Stimulated activated memory B cell treated with anti-CD40 and anti-IgM and Interleukin-4, amounts not matched to agents 10 μg/mL and 1 μg/mL and 100 μg/mL, for 72 hours (primary cell): ENCODE results near the gene FGFR3.

ENCODE experiments used
- ATAC-seq: fragments of 150-1000 bp; cut with Tn5 transposase; 2 replicates; pipeline ENCODE4 v1.10.0; 2021
- H3K27ac Mint-ChIP-seq: one replicate; pipeline ENCODE4 v1.8.0; 2022; ENCODE audit warnings: mild to moderate bottlenecking, mixed read lengths
- H3K27me3 Mint-ChIP-seq: one replicate; pipeline ENCODE4 v1.8.0; 2022; ENCODE audit warnings: mixed read lengths
- H3K36me3 Mint-ChIP-seq: one replicate; pipeline ENCODE4 v1.8.0; 2022; ENCODE audit warnings: mixed read lengths
- H3K4me1 Mint-ChIP-seq: one replicate; pipeline ENCODE4 v1.8.0; 2022; ENCODE audit warnings: mixed read lengths
- H3K4me3 Mint-ChIP-seq: one replicate; pipeline ENCODE4 v1.8.0; 2022; ENCODE audit warnings: mild to moderate bottlenecking, moderate library complexity, mixed read lengths
- H3K9me3 Mint-ChIP-seq: one replicate; pipeline ENCODE4 v1.8.0; 2022; ENCODE audit warnings: mixed read lengths

Gene FGFR3

GRCh38 chr4:1786544-1787362 lies 6.3 kb upstream of the FGFR3 start:
- no peak overlapping the region for H3K4me3 Mint-ChIP-seq
- H3K27ac Mint-ChIP-seq: no peak overlapping the region
- no peak for ATAC-seq
- H3K4me1 Mint-ChIP-seq: no peaks in the 10 kb centered on the region
- no peaks in the 10 kb centered on the region for H3K9me3 Mint-ChIP-seq
- H3K36me3 Mint-ChIP-seq: no peaks in the 10 kb centered on the region
- H3K27me3 Mint-ChIP-seq: peaks cover 31% of the 10 kb centered on the region

- no peak overlapping the region for H3K27ac Mint-ChIP-seq
- no peak for ATAC-seq
- no peak overlapping the region for H3K4me3 Mint-ChIP-seq
- H3K27me3 Mint-ChIP-seq: peaks cover 30% of the 10 kb centered on the region
- no peaks in the 10 kb centered on the region for H3K4me1 Mint-ChIP-seq
- H3K9me3 Mint-ChIP-seq: no peaks in the 10 kb centered on the region
- no peaks in the 10 kb centered on the region for H3K36me3 Mint-ChIP-seq
Observed at GRCh38 chr4:1787411-1788077, 5.5 kb upstream of the FGFR3 start.

GRCh38 chr4:1788254-1788973 lies 4.7 kb upstream of the FGFR3 start:
- H3K4me3 Mint-ChIP-seq: no peak overlapping the region
- H3K4me1 Mint-ChIP-seq: no peaks in the 10 kb centered on the region
- H3K36me3 Mint-ChIP-seq: no peaks in the 10 kb centered on the region
- ATAC-seq: no peak
- H3K9me3 Mint-ChIP-seq: no peaks in the 10 kb centered on the region
- H3K27me3 Mint-ChIP-seq: peaks cover 21% of the 10 kb centered on the region
- no peak overlapping the region for H3K27ac Mint-ChIP-seq

GRCh38 chr4:1789552-1789951 lies 3.5 kb upstream of the FGFR3 start:
- H3K36me3 Mint-ChIP-seq: no peaks in the 10 kb centered on the region
- no peaks in the 10 kb centered on the region for H3K9me3 Mint-ChIP-seq
- H3K4me1 Mint-ChIP-seq: no peaks in the 10 kb centered on the region
- H3K27me3 Mint-ChIP-seq: peaks cover 17% of the 10 kb centered on the region
- no peak overlapping the region for H3K4me3 Mint-ChIP-seq
- no peak overlapping the region for H3K27ac Mint-ChIP-seq
- ATAC-seq: no peak

DNA sequence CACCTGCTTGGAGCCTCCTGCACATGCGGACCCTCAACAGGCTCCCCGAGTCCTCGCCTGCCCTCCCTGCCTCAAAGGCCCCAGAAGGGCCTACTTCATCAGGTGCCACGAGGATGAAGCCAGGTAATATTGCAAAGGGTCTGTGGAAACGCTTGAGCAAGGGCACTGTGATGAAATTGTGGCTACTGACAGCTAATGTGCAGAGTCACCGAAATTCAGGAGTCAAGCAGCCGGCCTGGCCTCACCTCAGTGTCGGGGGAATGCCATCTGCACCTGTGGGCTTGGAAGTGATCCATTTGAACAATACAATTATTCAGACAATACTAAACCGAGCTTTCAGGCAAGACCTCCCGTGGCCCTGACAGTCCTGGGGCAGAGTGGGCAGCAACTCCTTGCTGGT lies 3.1 kb upstream of the FGFR3 start:
- Mint-ChIP-seq H3K27me3 (peaks cover 17% of the 10 kb centered on the region), H3K9me3 (no peaks in the 10 kb centered on the region), H3K4me1 (no peaks in the 10 kb centered on the region), H3K4me3 (no peak overlapping the region), H3K36me3 (no peaks in the 10 kb centered on the region), H3K27ac (no peak overlapping the region)
- no peak for ATAC-seq

DNA sequence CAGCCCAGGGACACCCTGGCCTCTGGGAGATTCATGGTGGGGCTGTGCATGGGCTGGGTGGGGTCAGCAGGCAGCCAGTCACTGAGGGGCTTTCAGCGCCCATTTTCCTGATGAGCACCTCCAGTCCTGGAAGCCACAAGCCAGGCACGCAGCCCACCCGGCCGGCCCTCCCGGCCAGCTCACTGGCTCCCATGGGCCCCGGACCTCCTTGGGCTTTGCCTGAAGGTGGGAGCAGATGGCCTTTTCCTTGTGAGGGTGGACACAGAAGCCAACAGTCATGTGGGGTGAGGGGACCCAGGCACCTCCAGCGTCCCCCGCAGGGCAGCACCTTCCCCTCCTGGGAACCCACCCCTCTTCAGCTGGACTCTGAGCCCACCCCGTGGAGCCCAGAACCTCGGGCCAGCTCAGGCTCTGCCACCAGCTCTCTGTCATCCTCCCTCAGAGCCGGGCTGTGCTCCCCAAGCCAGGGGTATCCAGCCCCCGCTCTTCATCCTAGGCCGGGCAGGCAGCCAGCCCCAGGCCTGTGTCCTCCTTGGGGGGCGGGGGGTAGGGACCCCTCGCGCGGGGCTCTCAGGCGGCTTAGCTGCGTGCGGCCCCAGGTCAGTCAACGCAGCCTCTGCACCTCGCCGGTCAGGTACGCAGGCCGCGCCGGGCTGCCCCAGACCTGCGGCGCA lies 798 bp upstream of the FGFR3 start:
- Mint-ChIP-seq H3K27me3 (peaks cover 23% of the 10 kb centered on the region), H3K27ac (no peak overlapping the region), H3K4me3 (no peak overlapping the region), H3K36me3 (no peaks in the 10 kb centered on the region), H3K4me1 (peaks cover 6% of the 10 kb centered on the region), H3K9me3 (no peaks in the 10 kb centered on the region)
- no peak for ATAC-seq

DNA sequence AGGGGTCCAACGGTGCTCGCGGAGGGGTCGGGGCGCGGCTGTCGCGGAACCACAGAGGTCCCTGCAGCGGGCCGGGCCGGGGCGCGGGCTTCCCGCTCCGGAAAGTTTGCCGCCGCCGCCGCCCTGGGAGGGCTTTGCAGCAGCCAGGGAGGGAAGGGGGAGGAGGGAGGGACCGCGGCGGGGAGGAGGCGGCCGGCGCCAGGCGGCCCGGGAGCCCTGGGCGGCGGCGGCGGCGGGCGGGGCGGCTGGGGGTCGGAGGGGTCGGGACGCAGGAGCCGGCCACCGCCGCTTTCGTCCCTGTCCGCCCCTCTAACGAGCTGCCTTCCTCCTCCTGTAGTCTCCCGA lies 375 bp downstream of the FGFR3 start:
- Mint-ChIP-seq H3K27me3 (peaks cover 35% of the 10 kb centered on the region), H3K4me3 (no peak overlapping the region), H3K27ac (no peak overlapping the region), H3K36me3 (no peaks in the 10 kb centered on the region), H3K4me1 (peaks cover 6% of the 10 kb centered on the region), H3K9me3 (no peaks in the 10 kb centered on the region)
- no peak for ATAC-seq

DNA sequence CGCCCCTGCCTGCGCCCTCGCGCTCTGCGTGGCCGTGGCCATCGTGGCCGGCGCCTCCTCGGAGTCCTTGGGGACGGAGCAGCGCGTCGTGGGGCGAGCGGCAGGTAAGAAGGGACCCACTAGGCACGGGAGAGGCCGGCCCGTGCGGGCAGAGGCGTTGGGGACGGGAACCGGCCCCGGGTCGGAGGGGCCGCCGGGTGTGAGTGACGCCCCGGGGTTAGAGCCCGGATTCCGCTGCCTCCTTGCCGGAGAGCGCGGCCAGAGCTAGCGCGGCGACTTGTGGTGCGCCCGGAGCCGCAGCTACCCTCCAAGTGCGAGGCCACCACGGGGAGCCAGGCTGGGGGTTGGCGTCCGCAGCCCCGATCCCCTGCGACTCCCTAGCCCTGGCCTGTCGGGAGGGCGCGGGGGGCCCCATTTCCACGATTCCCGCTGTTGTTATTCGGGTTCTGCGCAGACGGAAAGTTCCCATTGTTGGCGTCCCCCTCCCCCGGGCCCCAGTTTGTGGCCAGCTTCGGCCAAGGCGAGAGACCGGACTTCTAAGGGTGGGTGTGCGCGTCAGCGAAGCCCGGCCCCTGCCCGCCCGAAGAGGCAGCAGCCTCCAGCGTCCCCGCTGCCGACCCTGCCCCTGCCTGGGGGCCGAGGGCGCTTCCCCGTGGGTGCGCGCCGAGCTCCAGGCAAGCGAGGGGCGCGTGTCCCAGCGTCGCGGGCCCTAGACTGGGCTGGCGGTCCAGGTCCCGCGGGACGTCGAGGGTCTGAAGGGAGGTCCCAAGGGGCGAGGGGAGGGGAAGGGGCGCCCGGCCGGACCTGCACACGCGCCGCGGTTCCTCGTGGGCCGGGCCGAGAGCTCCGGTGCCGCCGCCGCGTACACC lies 1.1 kb downstream of the FGFR3 start:
- peaks cover 42% of the 10 kb centered on the region for H3K27me3 Mint-ChIP-seq
- H3K4me1 Mint-ChIP-seq: peaks cover 6% of the 10 kb centered on the region
- no peak overlapping the region for H3K27ac Mint-ChIP-seq
- no peak overlapping the region for H3K4me3 Mint-ChIP-seq
- ATAC-seq: no peak
- H3K36me3 Mint-ChIP-seq: no peaks in the 10 kb centered on the region
- no peaks in the 10 kb centered on the region for H3K9me3 Mint-ChIP-seq

DNA sequence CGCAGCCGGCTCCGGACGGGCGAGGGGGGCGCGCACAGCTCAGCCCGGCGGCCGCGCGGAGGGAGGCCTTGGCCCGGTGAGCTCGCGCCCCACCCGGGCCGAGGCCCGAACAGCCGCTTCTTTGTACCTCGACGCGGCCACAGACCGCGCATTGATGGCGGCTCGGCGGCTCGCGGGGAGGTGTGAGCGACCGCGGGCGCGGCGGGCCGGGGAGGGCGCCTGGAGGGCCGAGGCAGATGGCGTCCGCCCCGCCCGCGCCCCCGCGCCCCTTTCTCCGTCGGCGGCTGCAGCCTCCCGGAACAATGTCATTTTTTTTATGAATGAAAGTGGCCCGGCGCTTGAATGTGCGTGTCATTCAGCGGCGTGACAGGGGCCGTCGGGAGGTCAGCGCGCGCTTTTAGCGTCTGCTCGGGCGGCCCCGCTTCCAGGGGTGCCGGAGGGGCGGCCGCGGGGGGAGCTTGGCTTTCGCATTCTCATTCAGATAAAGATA lies 1.8 kb downstream of the FGFR3 start:
- H3K9me3 Mint-ChIP-seq: no peaks in the 10 kb centered on the region

DNA sequence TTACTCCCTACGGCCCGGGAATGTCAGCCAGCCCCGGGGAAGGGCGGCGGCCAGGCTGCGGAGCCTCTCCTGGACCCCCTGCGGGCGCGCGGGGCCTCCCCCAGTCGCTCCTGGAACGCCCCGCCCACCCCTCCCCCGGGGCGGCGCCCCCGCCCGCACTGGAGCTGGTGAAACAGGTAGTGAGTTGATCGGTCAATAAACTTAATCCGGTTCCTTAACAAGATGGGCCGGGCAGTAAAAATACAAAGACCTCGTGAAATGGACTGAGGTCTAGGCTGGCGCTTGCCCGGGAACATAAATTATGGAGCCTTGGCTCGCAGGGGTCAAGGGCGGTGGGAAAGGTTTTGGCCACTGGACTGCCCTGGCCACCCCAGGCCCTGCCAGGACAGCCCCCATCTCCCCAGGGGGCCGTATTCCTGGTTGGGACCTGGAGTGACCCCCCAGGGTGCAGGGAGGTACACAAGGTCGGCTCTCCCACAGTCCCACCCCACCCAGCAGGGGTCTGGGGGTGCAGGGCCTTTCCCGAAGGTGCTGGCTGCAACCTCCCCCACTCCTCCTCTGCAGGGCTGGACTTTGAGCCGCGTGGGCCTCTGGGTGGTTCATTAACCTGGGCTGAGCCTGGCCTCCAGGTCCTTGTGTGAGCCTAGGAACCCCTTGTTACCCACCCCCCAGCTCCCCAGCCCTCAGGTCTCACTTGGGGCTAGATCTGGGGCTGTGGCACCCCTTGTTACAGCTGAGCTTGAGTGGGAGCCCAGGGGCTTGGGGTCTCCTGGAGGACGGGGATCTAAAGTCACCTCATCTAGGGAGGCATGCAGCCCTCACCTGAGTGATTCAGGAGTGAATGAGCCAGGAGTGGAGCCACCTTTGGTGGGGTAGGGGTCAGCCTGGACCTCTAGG lies 2.5 kb downstream of the FGFR3 start:
- Mint-ChIP-seq H3K9me3 (no peaks in the 10 kb centered on the region), H3K27me3 (peaks cover 56% of the 10 kb centered on the region), H3K4me3 (no peak overlapping the region), H3K36me3 (no peaks in the 10 kb centered on the region), H3K4me1 (peaks cover 6% of the 10 kb centered on the region), H3K27ac (no peak overlapping the region)
- no peak for ATAC-seq

More for the DNA sequence above, 1.8 kb downstream of the FGFR3 start:
- no peak overlapping the region for H3K27ac Mint-ChIP-seq
- peaks cover 49% of the 10 kb centered on the region for H3K27me3 Mint-ChIP-seq
- no peak for ATAC-seq
- no peaks in the 10 kb centered on the region for H3K36me3 Mint-ChIP-seq
- peaks cover 6% of the 10 kb centered on the region for H3K4me1 Mint-ChIP-seq
- no peak overlapping the region for H3K4me3 Mint-ChIP-seq

GRCh38 chr4:1796486-1797204 lies 3.6 kb downstream of the FGFR3 start:
- H3K36me3 Mint-ChIP-seq: no peaks in the 10 kb centered on the region
- H3K4me3 Mint-ChIP-seq: no peak overlapping the region
- no peaks in the 10 kb centered on the region for H3K9me3 Mint-ChIP-seq
- no peak overlapping the region for H3K27ac Mint-ChIP-seq
- no peak for ATAC-seq
- H3K27me3 Mint-ChIP-seq: peaks cover 59% of the 10 kb centered on the region
- H3K4me1 Mint-ChIP-seq: peaks cover 6% of the 10 kb centered on the region

DNA sequence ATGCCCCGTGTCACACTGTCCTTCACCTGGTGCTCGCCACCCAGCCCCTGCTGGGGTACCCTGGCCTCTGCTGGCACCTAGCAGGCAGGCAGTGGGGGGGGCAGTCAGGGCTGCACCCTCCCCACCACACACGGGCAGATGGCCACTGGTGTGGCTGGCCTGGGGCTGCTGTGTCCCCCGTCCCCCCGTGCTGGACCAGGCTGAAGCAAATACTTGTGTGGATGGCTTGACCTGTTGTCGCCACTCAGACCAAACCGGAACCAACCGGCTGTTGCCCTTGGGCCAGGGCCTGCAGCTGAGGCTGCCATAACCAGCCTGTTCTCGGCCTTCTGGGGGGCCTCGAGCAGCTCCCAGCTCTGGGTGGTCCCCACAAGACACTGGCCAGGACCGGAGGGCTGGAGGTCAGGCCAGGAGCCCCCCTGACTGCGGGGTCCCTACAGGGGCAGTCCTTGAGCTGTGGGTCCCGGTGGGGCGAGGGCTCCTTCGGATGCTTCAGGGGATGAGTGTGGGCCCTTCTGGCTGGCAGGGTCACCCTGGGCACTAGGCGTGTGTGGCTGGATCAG lies 4.3 kb downstream of the FGFR3 start:
- Mint-ChIP-seq H3K36me3 (no peaks in the 10 kb centered on the region), H3K4me1 (peaks cover 6% of the 10 kb centered on the region), H3K4me3 (no peak overlapping the region), H3K27ac (no peak overlapping the region), H3K27me3 (peaks cover 57% of the 10 kb centered on the region), H3K9me3 (no peaks in the 10 kb centered on the region)
- no peak for ATAC-seq
